Measurements from ENCODE around the gene SORCS2. TPM values are rescaled to one million over a fixed set of nuclear protein-coding genes. Genes with fewer than 3 reads are reported as not detected.

SORCS2 gene
- total RNA-seq, 2 experiments from 2014 or later: 0.03 TPM; not detected in 1

DNA sequence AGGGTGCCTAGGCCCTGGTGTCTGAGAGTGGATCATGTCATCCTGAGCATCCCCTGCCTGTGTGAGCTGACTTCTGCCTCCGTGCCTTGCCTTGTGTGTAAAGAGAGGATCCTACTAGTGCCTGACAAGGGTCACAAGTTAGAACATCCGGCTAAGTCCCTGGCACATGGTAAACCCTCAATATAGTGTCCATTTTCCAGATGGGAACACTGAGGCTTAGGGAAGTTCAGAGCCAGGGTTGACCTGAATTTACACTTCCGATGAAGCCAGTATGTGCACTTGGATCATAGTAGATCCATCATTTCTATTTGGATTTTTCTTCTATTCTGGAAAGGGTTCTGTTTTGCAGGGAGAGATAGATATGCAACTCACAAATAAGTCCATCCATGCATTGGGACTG lies 254.9 kb downstream of the SORCS2 start:
- Histone ChIP-seq H3K36me3 (ENCODE audit: insufficient read depth, low read length) (no peaks in the 10 kb centered on the region), H3K4me3 (ENCODE audit: low read depth, low read length, poor library complexity, severe bottlenecking) (no peak overlapping the region), H3K79me2 (ENCODE audit: insufficient read depth, low read depth, low read length) (no peaks in the 10 kb centered on the region), H3K4me1 (ENCODE audit: insufficient read depth, low read length, poor library complexity, severe bottlenecking) (no peaks in the 10 kb centered on the region), H3K9me3 (ENCODE audit: low read length) (no peaks in the 10 kb centered on the region), H3K4me2 (ENCODE audit: low read length) (no peak overlapping the region), H4K20me1 (ENCODE audit: insufficient read depth, low read length) (no peaks in the 10 kb centered on the region), H3K9me2 (ENCODE audit: insufficient read depth, low read length) (no peaks in the 10 kb centered on the region), H3K27ac (ENCODE audit: low read depth, low read length, poor library complexity, severe bottlenecking) (no peak overlapping the region), H2AFZ (ENCODE audit: low read length) (no peak overlapping the region)
- POLR2A ChIA-PET: no interaction called here
- CTCF ChIA-PET (ENCODE audit: unreplicated experiment): no interaction called here
- no peak for DNase-seq (ENCODE audit: low spot score)
- BruUV-seq (replicated peaks): no TSS peak
- TF ChIP-seq, protein P1, sequence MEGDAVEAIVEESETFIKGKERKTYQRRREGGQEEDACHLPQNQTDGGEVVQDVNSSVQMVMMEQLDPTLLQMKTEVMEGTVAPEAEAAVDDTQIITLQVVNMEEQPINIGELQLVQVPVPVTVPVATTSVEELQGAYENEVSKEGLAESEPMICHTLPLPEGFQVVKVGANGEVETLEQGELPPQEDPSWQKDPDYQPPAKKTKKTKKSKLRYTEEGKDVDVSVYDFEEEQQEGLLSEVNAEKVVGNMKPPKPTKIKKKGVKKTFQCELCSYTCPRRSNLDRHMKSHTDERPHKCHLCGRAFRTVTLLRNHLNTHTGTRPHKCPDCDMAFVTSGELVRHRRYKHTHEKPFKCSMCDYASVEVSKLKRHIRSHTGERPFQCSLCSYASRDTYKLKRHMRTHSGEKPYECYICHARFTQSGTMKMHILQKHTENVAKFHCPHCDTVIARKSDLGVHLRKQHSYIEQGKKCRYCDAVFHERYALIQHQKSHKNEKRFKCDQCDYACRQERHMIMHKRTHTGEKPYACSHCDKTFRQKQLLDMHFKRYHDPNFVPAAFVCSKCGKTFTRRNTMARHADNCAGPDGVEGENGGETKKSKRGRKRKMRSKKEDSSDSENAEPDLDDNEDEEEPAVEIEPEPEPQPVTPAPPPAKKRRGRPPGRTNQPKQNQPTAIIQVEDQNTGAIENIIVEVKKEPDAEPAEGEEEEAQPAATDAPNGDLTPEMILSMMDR (conservative IDR thresholded peaks at IDR 0.05; ENCODE audit: low read length): no peak
- no peak for TF ChIP-seq EZH2phosphoT487 (IDR thresholded peaks at IDR 0.05; ENCODE audit: borderline replicate concordance, low read depth, low read length)
- intact Hi-C loops (cut with micrococcal nuclease; ENCODE audit: unreplicated experiment): no loop called here

DNA sequence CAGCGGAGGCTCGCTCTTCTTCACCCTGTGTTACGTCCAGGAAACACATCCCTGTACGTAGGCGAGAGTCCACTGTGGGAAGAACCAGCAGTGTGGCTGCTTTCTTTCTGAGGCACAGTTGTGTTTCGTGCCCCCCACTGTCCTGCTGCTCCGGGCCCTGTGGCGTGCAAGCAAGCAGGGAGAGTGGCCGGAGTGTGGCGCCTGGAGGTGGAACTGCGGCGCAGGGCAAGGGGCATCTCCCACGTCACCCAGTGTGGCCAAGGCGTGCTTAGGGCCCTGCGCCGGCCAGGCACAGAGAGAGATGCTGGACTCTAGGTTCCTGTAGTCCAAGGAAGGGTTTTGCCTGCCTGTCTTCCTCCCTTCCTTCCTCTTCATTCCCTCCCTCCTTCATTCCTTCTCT lies 255.7 kb downstream of the SORCS2 start:
- Histone ChIP-seq H2AFZ (ENCODE audit: low read length) (no peak overlapping the region), H3K4me2 (ENCODE audit: low read length) (no peak overlapping the region), H4K20me1 (ENCODE audit: insufficient read depth, low read length) (no peaks in the 10 kb centered on the region), H3K27ac (ENCODE audit: low read depth, low read length, poor library complexity, severe bottlenecking) (no peak overlapping the region), H3K79me2 (ENCODE audit: insufficient read depth, low read depth, low read length) (no peaks in the 10 kb centered on the region), H3K4me3 (ENCODE audit: low read depth, low read length, poor library complexity, severe bottlenecking) (no peak overlapping the region), H3K36me3 (ENCODE audit: insufficient read depth, low read length) (no peaks in the 10 kb centered on the region), H3K4me1 (ENCODE audit: insufficient read depth, low read length, poor library complexity, severe bottlenecking) (no peaks in the 10 kb centered on the region), H3K9me3 (ENCODE audit: low read length) (no peaks in the 10 kb centered on the region), H3K9me2 (ENCODE audit: insufficient read depth, low read length) (no peaks in the 10 kb centered on the region)
- intact Hi-C loops (cut with micrococcal nuclease; ENCODE audit: unreplicated experiment): no loop called here
- no TSS peak for BruUV-seq (replicated peaks)
- CTCF ChIA-PET (ENCODE audit: unreplicated experiment): no interaction called here
- POLR2A ChIA-PET: no interaction called here
- no peak for DNase-seq (ENCODE audit: low spot score)
- TF ChIP-seq, protein P1 (conservative IDR thresholded peaks at IDR 0.05; ENCODE audit: low read length): no peak
- no peak for TF ChIP-seq EZH2phosphoT487 (IDR thresholded peaks at IDR 0.05; ENCODE audit: borderline replicate concordance, low read depth, low read length)

DNA sequence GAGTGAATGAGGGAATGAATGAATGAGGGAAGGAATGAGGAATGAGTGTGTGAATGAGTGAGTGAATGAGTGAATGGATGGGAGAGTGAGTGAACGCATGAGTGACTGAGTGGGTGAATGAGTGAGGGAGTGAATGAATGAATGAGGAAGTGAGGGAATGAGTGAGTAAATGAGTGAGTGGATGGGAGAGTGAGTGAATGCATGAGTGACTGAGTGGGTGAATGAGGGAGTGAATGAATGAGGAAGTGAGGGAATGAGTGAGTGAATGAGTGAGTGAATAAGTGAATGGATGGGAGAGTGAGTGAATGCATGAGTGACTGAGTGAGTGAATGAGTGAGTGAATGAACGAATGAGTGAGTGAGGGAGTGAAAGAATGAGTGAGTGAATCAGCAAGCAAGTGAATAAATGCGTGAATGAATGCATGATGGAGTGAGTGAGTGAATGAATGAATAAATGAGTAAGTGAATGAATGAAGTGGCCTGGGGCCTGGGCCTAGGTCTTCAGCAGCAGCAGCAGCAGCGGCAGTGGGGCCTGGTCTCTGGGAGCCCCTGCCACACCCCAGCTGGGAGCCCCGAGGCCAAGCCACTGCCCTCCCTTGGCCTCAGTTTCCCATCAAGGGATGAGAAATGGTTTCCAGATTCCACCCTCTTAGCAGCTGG lies 258.6 kb downstream of the SORCS2 start:
- no peaks in the 10 kb centered on the region for H4K20me1 ChIP-seq (ENCODE audit: insufficient read depth, low read length)
- H3K9me2 ChIP-seq (ENCODE audit: insufficient read depth, low read length): no peaks in the 10 kb centered on the region
- no peaks in the 10 kb centered on the region for H3K4me1 ChIP-seq (ENCODE audit: insufficient read depth, low read length, poor library complexity, severe bottlenecking)
- ChIA-PET CTCF (ENCODE audit: unreplicated experiment) (no interaction called here), POLR2A (no interaction called here)
- no peak overlapping the region for H3K4me2 ChIP-seq (ENCODE audit: low read length)
- DNase-seq (ENCODE audit: low spot score): no peak
- H3K9me3 ChIP-seq (ENCODE audit: low read length): no peaks in the 10 kb centered on the region
- intact Hi-C loops (cut with micrococcal nuclease; ENCODE audit: unreplicated experiment): no loop called here
- H3K36me3 ChIP-seq (ENCODE audit: insufficient read depth, low read length): no peaks in the 10 kb centered on the region
- no peaks in the 10 kb centered on the region for H3K79me2 ChIP-seq (ENCODE audit: insufficient read depth, low read depth, low read length)
- no peak overlapping the region for H3K4me3 ChIP-seq (ENCODE audit: low read depth, low read length, poor library complexity, severe bottlenecking)
- BruUV-seq (replicated peaks): no TSS peak
- no peak overlapping the region for H3K27ac ChIP-seq (ENCODE audit: low read depth, low read length, poor library complexity, severe bottlenecking)
- H2AFZ ChIP-seq (ENCODE audit: low read length): no peak overlapping the region
- no peak for TF ChIP-seq EZH2phosphoT487 (IDR thresholded peaks at IDR 0.05; ENCODE audit: borderline replicate concordance, low read depth, low read length)
- TF ChIP-seq, protein P1 (conservative IDR thresholded peaks at IDR 0.05; ENCODE audit: low read length): no peak

All from OCI-LY7 (cell line).